ENCODE results near the gene GPR155.

- TF ChIP-seq CTCF (conservative IDR thresholded peaks at IDR 0.05; ENCODE audit: low read length) (no peak), EZH2phosphoT487 (IDR thresholded peaks at IDR 0.05; ENCODE audit: borderline replicate concordance, low read depth, low read length) (no peak)
These were observed 47.5 kb downstream of the GPR155 start for GRCh38 chr2:174439323-174439722.
